ENCODE data around the gene FHL2.
"Not testable (repeated sequence)": the region's sequence is repeated elsewhere in the genome, so short reads cannot be mapped to it uniquely, and the experiment has no call there.

FHL2 gene, protein sequence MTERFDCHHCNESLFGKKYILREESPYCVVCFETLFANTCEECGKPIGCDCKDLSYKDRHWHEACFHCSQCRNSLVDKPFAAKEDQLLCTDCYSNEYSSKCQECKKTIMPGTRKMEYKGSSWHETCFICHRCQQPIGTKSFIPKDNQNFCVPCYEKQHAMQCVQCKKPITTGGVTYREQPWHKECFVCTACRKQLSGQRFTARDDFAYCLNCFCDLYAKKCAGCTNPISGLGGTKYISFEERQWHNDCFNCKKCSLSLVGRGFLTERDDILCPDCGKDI

DNA sequence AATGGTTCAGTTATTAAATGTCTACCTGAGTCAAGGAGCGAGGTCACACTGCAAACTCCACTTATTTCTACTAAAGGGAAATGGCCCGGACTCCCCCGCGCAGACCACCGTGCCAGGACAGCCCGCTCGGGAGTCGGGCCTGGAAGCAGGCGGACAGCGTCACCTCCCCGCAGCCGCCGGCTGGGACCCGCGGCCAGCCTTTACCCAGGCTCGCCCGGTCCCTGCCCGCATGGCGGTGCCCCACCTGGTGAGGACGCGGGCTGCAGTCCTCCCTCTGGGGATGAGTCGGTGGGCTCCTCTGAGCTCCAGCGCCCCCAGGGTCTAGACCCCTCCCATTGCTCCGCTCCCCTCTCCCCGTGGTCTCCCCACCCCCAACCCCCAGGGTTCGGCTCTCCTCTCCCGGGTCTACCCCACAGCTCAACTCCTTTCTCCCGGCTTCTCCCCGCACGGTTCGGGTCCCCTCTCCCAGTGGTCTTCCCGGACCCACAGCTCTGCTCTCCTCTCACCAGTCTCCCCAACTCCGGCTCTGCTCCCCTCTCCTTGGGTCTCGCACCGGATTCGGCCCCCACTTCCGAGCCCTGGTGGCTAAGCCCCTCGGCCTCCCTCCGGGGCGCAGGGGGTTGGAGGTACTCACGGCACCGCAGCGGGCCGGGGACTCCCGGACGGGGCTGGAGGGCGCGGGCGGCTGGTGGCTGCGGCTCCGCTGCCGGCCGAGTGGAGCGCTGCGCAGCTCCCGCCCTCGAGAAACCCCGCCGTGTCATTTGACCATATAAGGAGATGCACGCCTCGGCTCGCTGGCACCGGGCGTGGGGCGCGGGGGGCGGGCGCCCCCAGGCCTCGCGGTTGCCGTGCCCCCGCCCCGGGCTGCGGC is at the start of gene FHL2:
Gene FHL2 (minus strand): TSS at position 716 of the 871 bp plus-strand sequence. CDS start 12,535 bp downstream, outside the sequence.
- peak; percentile 73 for DNase-seq

DNA sequence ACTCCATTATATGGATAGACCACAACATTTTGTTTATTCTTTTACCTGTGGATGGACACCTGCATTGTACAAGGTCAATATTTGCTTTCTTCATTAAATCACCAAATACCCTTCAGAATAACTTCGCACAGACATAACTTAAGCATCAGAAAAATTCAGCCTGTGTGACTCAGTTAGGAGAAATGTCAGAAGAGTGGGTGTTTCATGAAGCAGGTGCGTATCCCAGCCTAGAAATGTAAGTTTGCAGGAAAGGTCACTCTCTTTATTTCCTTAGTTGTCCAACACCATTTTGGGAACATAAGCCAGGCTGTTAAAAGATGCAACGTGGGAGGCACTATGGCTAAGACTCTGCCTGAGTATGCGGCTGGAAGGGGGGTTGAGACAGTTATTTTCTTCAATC is 48.6 kb upstream of the FHL2 start:
- no peak for DNase-seq

DNA sequence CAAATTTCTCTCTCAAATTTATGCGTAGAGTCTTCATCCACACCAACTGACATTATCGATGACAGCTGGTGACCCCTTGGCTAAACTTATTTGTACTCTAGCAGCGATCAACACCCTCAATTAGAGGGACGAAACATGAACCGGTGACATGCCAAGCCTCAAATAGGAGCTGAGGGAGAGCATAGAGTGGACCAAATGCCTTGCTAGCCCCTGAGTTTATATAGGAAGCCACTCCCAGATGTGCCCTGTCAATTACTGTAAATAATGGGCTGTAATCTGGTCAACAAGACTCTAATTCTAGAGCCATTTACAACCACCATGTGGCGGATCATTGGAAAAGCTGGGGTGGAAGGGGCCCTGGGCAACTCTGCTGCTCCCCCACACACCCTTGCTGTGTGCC is 47.6 kb upstream of the FHL2 start:
- DNase-seq, result no peak

- DNase-seq, result no peak
Measured at GRCh38 chr2:105445976-105446375, 47.1 kb upstream of the FHL2 start.

DNA sequence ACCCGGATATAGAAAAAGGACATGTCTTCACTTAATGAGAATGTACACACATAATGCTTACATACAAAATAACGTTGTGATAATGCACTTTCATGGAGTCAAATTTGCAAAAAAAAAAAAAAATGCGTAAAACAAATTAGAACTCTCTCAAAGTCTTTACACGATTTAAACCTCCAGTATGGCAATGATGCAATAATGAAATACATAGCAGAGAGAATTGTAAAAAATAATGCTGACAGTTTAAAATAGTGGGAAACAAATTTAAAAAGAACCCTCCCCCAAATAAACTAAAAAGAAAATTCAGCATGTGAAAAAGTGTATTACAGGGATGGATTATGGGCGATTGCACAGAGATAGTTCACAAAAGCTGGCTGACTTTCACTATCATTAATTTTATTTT is 46.6 kb upstream of the FHL2 start:
- no peak for DNase-seq

DNA sequence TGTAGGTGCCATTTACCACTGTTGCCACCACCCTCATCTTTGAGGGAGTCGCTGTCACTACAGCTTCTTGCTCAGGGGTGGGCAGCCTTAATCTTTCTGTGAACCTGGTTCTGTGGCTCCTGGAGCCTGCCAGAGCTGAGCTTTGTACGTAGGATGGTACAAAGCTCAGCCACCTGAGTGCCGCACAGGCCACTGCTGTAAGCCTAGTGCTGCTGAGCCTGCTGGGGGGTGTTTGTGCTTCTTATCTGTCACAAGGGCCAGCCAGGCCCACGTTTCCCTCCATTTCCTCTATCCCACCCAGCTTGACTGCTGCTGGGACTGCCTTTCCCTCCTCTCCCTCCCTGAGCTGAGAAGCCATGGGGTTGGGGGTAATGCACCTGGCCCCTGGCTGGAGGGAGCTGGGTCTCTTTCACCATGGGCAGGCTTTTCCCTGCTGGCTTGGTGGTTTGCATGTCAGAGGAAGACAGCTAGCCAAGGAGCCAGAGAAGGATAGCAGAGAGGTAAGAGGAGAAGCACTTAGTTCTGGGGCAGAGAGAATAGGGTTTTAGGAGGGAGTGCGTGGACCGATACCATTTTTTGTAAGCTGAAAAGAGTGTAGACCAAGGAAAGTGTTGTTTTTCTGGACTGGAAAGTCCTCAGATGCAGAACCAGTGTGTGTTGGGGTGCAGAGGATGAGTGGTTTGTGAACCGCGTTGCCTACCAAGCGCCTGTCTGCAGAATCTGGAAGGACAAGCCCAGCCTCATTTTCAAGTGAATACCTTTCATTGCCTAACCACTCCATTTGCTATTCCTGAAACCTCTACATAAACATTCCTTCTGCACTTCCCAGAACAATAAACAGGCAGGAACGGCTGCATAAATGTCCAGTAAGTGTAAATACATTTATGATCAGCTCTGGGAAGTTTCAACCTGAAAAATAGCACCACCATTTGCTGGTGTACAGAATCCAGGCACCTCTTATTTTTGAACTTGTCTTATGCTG is 45.1 kb upstream of the FHL2 start:
- DNase-seq, result no peak

DNA sequence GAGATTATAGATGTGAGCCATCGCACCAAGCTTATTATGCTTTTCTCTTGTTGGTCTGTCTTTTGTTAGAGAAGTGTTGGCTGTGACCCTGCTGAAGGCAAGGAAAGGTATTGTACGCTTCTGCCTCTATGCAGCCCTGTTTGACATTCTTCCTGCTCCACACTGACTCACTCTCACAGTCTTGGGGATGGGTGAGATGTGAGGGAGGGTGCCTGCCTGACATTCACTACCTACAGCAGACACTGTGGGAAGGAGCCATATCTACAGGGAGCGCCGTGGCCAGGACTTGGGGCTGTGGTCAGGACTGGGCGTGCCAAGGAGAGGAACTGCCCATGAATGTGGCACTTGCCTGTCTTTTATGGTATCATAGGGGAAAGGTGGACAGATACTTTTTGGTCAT is 43.9 kb upstream of the FHL2 start:
- no peak for DNase-seq

GRCh38 chr2:105442056-105442455 is 43.2 kb upstream of the FHL2 start:
- no peak for DNase-seq

DNA sequence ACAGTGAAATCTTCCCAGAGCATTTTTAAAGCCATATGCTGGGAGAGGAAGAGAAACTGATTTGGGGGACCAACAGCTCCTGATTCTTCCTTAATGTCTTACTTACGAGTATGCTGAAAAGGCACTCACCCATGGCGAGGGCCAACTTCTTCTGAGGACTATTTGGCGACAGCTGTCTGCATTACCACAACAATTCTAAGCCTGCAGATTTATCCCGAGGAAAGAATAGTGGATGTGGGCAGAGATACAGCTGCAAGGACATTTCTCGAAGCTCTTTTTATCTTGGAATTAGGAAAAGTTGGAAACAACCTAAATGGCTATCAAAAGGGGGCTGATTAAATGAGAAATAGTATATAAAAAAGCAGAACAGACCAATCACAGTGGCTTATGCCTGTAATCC is 40.3 kb upstream of the FHL2 start:
- DNase-seq, result no peak

GRCh38 chr2:105438104-105438929 is 39.5 kb upstream of the FHL2 start:
- no peak for DNase-seq

DNA sequence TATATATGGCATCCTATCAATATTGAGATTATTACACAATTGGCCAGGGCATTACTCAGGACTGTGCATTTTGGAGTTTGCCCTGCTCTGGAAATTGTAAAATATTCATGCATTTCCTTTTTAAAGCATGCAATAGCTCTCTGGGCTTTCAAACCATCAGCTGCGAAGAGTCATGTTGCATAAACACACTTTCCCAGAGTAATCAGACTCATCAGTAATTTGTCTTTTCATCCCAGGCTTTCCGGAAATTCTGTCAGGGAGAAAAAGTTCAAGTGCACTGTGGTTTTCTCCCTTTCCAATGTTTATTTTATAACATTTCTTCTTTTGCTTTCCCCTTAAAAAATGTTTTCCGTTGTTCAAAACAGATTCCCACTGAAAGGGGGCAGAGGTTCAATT is 38.9 kb upstream of the FHL2 start:
- no peak for DNase-seq

GRCh38 chr2:105432749-105433148 is 33.9 kb upstream of the FHL2 start:
- DNase-seq, result no peak

GRCh38 chr2:105432044-105432399 is 33.2 kb upstream of the FHL2 start:
- DNase-seq, result no peak

GRCh38 chr2:105431367-105432043 is 32.7 kb upstream of the FHL2 start:
- no peak for DNase-seq

DNA sequence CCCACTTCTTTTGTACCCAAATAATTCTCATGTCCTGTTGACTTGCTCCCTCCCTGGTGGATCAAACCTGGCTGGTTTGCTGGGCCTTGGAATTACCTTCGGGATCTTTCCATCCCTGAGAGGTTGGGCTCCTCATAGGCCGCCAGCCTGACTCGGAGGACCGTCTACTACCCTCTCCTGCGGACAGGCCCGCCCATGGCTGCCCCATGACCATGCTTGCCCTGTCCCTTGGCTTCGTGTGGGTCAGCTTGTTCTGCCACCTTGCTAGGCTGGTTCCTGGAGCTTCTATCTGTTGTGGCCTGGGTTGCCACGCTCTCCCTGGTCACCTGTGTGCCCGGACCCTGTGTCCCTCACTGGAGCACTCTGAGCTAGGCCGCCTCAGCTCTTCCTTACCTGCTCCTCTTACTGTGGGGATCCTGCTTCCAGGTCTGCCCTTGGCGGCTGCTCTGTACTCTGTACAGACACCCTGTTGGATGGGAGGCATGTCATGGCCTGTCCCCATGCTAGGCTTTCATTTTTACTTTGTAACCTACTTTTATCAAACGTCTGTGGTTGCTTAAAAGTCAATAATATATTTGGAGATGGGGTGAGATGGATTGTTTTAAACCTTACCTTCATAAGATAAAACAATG is 29.7 kb upstream of the FHL2 start:
- DNase-seq, result no peak

DNA sequence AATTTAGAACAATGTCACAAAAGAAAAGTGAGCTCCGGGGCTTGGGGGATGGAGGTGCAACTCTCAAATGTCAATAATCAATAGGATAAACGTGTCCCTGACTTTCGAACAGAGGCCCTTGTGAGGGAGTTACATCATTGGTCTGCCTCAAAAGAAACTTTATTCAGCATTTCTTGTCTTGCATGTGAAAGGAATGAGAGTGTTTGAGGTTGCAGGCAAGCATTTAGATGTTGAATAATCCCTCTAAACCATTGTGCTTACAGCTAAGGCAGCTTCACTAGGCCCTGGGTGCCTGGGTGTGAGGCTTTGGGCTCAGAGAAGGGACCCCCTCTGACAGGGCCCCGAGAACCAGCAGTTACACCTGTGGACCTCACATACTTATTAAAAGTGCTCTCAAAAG is 28.6 kb upstream of the FHL2 start:
- DNase-seq, result no peak

DNA sequence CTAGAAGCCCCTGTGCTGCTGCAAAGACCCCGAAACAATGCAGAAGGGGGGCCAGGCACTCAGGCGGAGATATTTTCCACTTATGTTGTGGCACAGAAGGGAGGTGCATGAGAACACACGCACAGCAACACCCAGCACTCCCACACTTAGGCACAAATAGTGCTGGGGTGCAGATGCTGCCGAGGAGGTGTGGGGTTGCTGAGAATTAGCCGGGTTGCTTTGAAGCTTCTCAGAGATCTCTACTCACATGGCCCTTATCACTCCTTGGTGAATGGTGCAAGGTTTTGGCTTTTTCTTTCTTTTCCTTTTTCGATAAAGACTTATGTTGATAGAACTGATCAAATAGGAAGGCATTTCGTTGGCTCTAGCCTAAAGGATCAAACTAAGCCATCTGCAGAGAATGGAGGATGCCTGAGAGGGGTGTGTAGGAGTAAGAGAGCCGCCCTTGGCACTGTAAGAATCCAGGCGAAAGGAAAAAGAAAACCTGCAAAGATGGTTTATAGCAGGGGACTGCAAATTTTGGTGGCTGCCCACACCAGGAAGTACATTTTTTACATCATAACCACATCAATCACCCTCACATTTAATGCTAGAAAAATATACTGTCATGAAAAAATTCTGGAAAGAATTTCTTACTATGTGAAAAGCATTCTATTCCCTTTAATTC is 27.9 kb upstream of the FHL2 start:
- no peak for DNase-seq

- DNase-seq, result no peak
Measured at GRCh38 chr2:105425936-105426625, 27.2 kb upstream of the FHL2 start.

- not testable (repeated sequence) for DNase-seq
Measured at GRCh38 chr2:105424836-105425235, 26.0 kb upstream of the FHL2 start.

- DNase-seq, result no peak
Measured at GRCh38 chr2:105422801-105423200, 23.9 kb upstream of the FHL2 start.

Data from activated CD4-positive, alpha-beta T cell treated with anti-CD3 and anti-CD28 coated beads, Interleukin-2, Interleukin-6, amounts not matched to agents 100 ng/mL and 50 ng/mL, durations not matched to agents 16 hours and 8 hours (primary cell).